GM23248 (cell line): Measurements from ENCODE around the gene RGS18. TPM values are rescaled to one million over a fixed set of nuclear protein-coding genes. Genes with fewer than 3 reads are reported as not detected.

Experiments used
- DNase-seq: peaks from one replicate; pipeline ENCODE4 v3.0.0-alpha.2; 2015
- H2AFZ ChIP-seq: fragments of 200-600 bp; sonication (generic); 2 replicates; pipeline ENCODE4 v1.6.1; 2016; ENCODE audit warnings: antibody characterized with exemption
- H3F3A ChIP-seq: fragments of 200-600 bp; sonication (generic); 2 replicates; pipeline ENCODE4 v1.6.1; 2016; ENCODE audit warnings: mild to moderate bottlenecking, antibody characterized with exemption, mixed run types; ENCODE audit not compliant: insufficient read depth
- H3K27ac ChIP-seq: fragments of 200-600 bp; sonication (generic); 2 replicates; pipeline ENCODE4 v1.5.1; 2016; ENCODE audit warnings: mild to moderate bottlenecking
- H3K27me3 ChIP-seq: fragments of 200-600 bp; sonication (generic); replicated peaks from 2 replicates; pipeline ENCODE4 v1.6.1; 2016; ENCODE audit warnings: mild to moderate bottlenecking; ENCODE audit not compliant: insufficient read depth
- H3K36me3 ChIP-seq: fragments of 200-600 bp; sonication (generic); 2 replicates; pipeline ENCODE4 v1.6.1; 2016; ENCODE audit warnings: low read depth, mild to moderate bottlenecking
- H3K4me1 ChIP-seq: fragments of 200-600 bp; sonication (generic); 2 replicates; pipeline ENCODE4 v1.6.1; 2016; ENCODE audit warnings: mild to moderate bottlenecking; ENCODE audit not compliant: insufficient read depth
- H3K4me2 ChIP-seq: fragments of 200-600 bp; sonication (generic); one replicate; pipeline ENCODE4 v1.6.1; 2016; ENCODE audit warnings: mild to moderate bottlenecking; ENCODE audit not compliant: unreplicated experiment
- H3K4me3 ChIP-seq: fragments of 200-600 bp; sonication (generic); 2 replicates; pipeline ENCODE4 v1.5.1; 2016; ENCODE audit warnings: mild to moderate bottlenecking
- H3K79me2 ChIP-seq: fragments of 200-600 bp; sonication (generic); 2 replicates; pipeline ENCODE4 v1.6.1; 2016; ENCODE audit warnings: mild to moderate bottlenecking; ENCODE audit not compliant: insufficient read depth
- H3K9ac ChIP-seq: fragments of 200-600 bp; sonication (generic); 2 replicates; pipeline ENCODE4 v1.6.1; 2016; ENCODE audit warnings: mild to moderate bottlenecking
- H3K9me2 ChIP-seq: fragments of 200-600 bp; sonication (generic); 2 replicates; pipeline ENCODE4 v1.6.1; 2016; ENCODE audit warnings: mixed run types, mild to moderate bottlenecking, moderate library complexity; ENCODE audit not compliant: insufficient read depth
- H3K9me3 ChIP-seq: fragments of 200-600 bp; sonication (generic); one replicate; pipeline ENCODE4 v1.6.1; 2017; ENCODE audit warnings: low read depth
- H4K20me1 ChIP-seq: fragments of 200-600 bp; sonication (generic); 2 replicates; pipeline ENCODE4 v1.6.0; 2016; ENCODE audit not compliant: insufficient read depth
- EZH2 ChIP-seq: fragments of 200-600 bp; sonication (generic); IDR thresholded peaks from 2 replicates; pipeline ENCODE4 v1.6.1; 2018; ENCODE audit warnings: antibody characterized with exemption, mild to moderate bottlenecking; ENCODE audit not compliant: insufficient read depth, poor library complexity, severe bottlenecking
- EZH2phosphoT487 ChIP-seq: fragments of 200-600 bp; sonication (generic); IDR thresholded peaks from 2 replicates; pipeline ENCODE4 v1.6.1; 2018; ENCODE audit warnings: antibody characterized with exemption, moderate library complexity, mild to moderate bottlenecking, low read depth; ENCODE audit not compliant: insufficient read depth
- WGBS, 2 experiments: methylation state at CpG; one replicate each; pipeline ENCODE4 v1.1.6; 2015 to 2017; ENCODE audit warnings: low lambda C conversion rate in 2 of 2, low coverage in 1 of 2; ENCODE audit errors: missing lambda C conversion rate in 2 of 2; 5-methylcytosine and 5-hydroxymethylcytosine counted together
- in situ Hi-C: fragments of 300-500 bp; cut with MboI; formaldehyde crosslinking; loops from 2 replicates; pipeline ENCODE4 v1.15.0; 2020
- polyA plus RNA-seq: library from polyadenylated mRNA; unstranded; fragments of >200 nt; fragmentation: Nextera tagmentation; extraction: Ambion mirVana; gene quantifications from 2 replicates; pipeline ENCODE4 v1.2.1, GENCODE V29; 2016
- total RNA-seq: library from RNA; depleted of rRNA; stranded (reverse); fragments of >200 nt; shearing (Covaris generic); gene quantifications from 2 replicates; pipeline ENCODE4 v1.2.3, GENCODE V29; 2014

Gene RGS18
- total and polyA plus RNA-seq, 2 experiments from 2014 or later, result not detected

- H3K4me2 ChIP-seq, result no peak overlapping the region
- H2AFZ ChIP-seq, result no peak overlapping the region
- in situ Hi-C loops, result no loop called here
- H3K79me2 ChIP-seq, result no peaks in the 10 kb centered on the region
- H3K9me2 ChIP-seq, result no peaks in the 10 kb centered on the region
- no peaks in the 10 kb centered on the region for H3K36me3 ChIP-seq
- H3K9me3 ChIP-seq, result peaks cover 2% of the 10 kb centered on the region
- H3K4me3 ChIP-seq, result no peak overlapping the region
- H3K27ac ChIP-seq, result no peak overlapping the region
- no peak overlapping the region for H3K9ac ChIP-seq
- 2 to 4% methylated on average over 2 of the region's 2 CpGs for WGBS, 2 experiments
- no peaks in the 10 kb centered on the region for H3K27me3 ChIP-seq
- TF ChIP-seq EZH2phosphoT487, result no peak
- no peak for TF ChIP-seq EZH2
- H3K4me1 ChIP-seq, result no peaks in the 10 kb centered on the region
- H4K20me1 ChIP-seq, result no peaks in the 10 kb centered on the region
- no peaks in the 10 kb centered on the region for H3F3A ChIP-seq
- no peak for DNase-seq
These were observed 7.1 kb upstream of the RGS18 start for GRCh38 chr1:192151176-192151575.

DNA sequence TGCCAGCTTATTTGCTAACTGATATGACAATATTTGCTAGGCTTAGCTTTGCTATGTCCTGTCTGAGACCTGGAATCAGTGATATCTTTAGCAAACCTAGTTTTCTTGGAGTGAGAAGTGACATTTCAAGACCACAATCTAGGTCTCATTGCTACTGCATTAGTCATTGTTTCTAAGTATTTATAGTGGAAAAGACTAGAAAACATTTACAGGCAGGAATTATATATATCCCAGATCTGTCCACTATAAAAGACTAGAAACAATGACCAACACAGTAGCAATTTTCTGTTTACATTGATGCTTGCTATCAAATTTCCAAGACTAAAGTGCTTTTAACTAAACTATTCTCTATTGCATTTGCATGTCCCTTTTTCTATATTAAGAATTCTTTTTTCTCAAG lies 5.0 kb upstream of the RGS18 start:
- in situ Hi-C loops, result no loop called here

GRCh38 chr1:192157067-192157466 lies 1.2 kb upstream of the RGS18 start:
- TF ChIP-seq EZH2phosphoT487, result no peak
- no peak for TF ChIP-seq EZH2

More for the DNA sequence above, 5.0 kb upstream of the RGS18 start:
- Histone ChIP-seq H3K27ac (no peak overlapping the region), H3K4me3 (no peak overlapping the region), H3K9ac (no peak overlapping the region), H3K4me2 (no peak overlapping the region), H3K9me2 (no peaks in the 10 kb centered on the region), H3K27me3 (no peaks in the 10 kb centered on the region), H3K9me3 (no peaks in the 10 kb centered on the region), H3K36me3 (no peaks in the 10 kb centered on the region), H3K4me1 (no peaks in the 10 kb centered on the region), H2AFZ (no peak overlapping the region), H3F3A (no peaks in the 10 kb centered on the region), H4K20me1 (no peaks in the 10 kb centered on the region), H3K79me2 (no peaks in the 10 kb centered on the region)
- no peak for DNase-seq
- no peak for TF ChIP-seq EZH2phosphoT487
- TF ChIP-seq EZH2, result no peak

GRCh38 chr1:192159014-192159413 lies 752 bp downstream of the RGS18 start:
- H3K27ac ChIP-seq, result no peak overlapping the region
- no peaks in the 10 kb centered on the region for H3K36me3 ChIP-seq
- H3K9me3 ChIP-seq, result no peaks in the 10 kb centered on the region
- H4K20me1 ChIP-seq, result no peaks in the 10 kb centered on the region
- no peak for DNase-seq
- H2AFZ ChIP-seq, result no peak overlapping the region
- no peaks in the 10 kb centered on the region for H3K9me2 ChIP-seq
- no peak overlapping the region for H3K4me2 ChIP-seq
- 11 to 18% methylated on average over 4 of the region's 4 CpGs for WGBS, 2 experiments
- in situ Hi-C loops, result no loop called here
- H3K79me2 ChIP-seq, result no peaks in the 10 kb centered on the region
- no peaks in the 10 kb centered on the region for H3K27me3 ChIP-seq
- TF ChIP-seq EZH2phosphoT487, result no peak
- TF ChIP-seq EZH2, result no peak
- H3F3A ChIP-seq, result no peaks in the 10 kb centered on the region
- H3K4me3 ChIP-seq, result no peak overlapping the region
- no peak overlapping the region for H3K9ac ChIP-seq
- H3K4me1 ChIP-seq, result no peaks in the 10 kb centered on the region

More at GRCh38 chr1:192157067-192157466, 1.2 kb upstream of the RGS18 start:
- no peak overlapping the region for H3K9ac ChIP-seq
- in situ Hi-C loops, result no loop called here
- no peak overlapping the region for H3K4me2 ChIP-seq
- no peaks in the 10 kb centered on the region for H3F3A ChIP-seq
- no peak overlapping the region for H3K4me3 ChIP-seq
- DNase-seq, result no peak
- H3K4me1 ChIP-seq, result no peaks in the 10 kb centered on the region
- no peaks in the 10 kb centered on the region for H3K9me2 ChIP-seq
- no peaks in the 10 kb centered on the region for H3K27me3 ChIP-seq
- H3K9me3 ChIP-seq, result no peaks in the 10 kb centered on the region
- no peaks in the 10 kb centered on the region for H4K20me1 ChIP-seq
- no peak overlapping the region for H2AFZ ChIP-seq
- no peak overlapping the region for H3K27ac ChIP-seq
- no peaks in the 10 kb centered on the region for H3K79me2 ChIP-seq
- no peaks in the 10 kb centered on the region for H3K36me3 ChIP-seq

GRCh38 chr1:192159781-192160180 lies 1.5 kb downstream of the RGS18 start:
- Histone ChIP-seq H4K20me1 (no peaks in the 10 kb centered on the region), H3K27ac (no peak overlapping the region), H3F3A (no peaks in the 10 kb centered on the region), H3K4me3 (no peak overlapping the region), H3K4me1 (no peaks in the 10 kb centered on the region), H3K27me3 (no peaks in the 10 kb centered on the region), H2AFZ (no peak overlapping the region), H3K36me3 (no peaks in the 10 kb centered on the region), H3K9me2 (no peaks in the 10 kb centered on the region), H3K9me3 (no peaks in the 10 kb centered on the region), H3K79me2 (no peaks in the 10 kb centered on the region), H3K4me2 (no peak overlapping the region), H3K9ac (no peak overlapping the region)
- in situ Hi-C loops, result no loop called here
- DNase-seq, result no peak
- 15 to 19% methylated on average over 2 of the region's 2 CpGs for WGBS, 2 experiments
- no peak for TF ChIP-seq EZH2phosphoT487
- no peak for TF ChIP-seq EZH2
